ENCODE measurements around the gene RER1. TPM values are rescaled to one million over a fixed set of nuclear protein-coding genes. Genes with fewer than 3 reads are reported as not detected.

RER1 gene
- total RNA-seq, 2 donors from 2014 or later = 93.7 to 101 TPM

DNA sequence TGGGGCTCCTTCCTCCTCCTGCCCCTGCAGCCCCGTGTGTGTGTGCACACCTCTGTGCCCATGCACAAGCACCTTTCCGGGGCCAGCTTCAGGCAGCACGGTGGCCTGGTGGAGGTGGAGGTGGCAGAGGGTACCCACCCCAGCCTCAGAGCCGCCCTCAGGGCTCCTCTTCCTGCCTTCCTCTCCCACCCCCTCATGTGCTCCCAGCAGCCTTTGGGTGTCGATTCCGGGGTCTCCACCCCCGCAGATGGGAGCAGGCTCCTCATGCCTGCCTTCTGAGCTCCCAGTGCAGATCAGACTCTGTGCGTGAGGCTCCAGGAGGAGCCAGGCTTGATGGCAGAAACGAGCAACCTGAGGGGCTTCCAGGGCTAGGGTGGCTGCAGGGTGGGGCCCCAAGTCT is 55.2 kb downstream of the RER1 start:
- no peak for DNase-seq (ENCODE audit: low spot score)
- intact Hi-C loops (cut with DNase I) = loop anchor here in 1 of 2 donors (1.0 kb wide), 1 partner anchor 22 kb away; no protein-coding TSS in a partner anchor

- intact Hi-C loops (cut with DNase I) = no loop called here
Measured at GRCh38 chr1:2447276-2448097, 55.8 kb downstream of the RER1 start.

DNA sequence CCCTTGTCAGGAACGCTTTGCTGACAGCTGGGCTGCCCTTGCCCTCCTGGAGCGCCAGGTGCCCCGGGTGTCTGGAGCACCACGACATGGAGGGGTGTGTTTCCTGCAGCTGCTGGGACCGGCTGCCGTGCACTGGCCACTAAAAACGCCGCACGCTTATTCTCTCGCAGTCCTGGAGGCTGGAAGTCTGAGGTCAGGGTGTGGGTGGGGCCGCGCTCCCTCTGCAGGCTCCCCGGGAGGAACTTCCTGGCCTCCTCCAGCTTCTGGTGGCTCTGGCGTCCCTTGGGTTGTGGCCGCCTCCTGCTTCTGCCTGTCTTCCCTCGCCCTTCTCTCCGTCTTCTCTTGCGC is 56.4 kb downstream of the RER1 start:
- intact Hi-C loops (cut with DNase I) = no loop called here

More at GRCh38 chr1:2447276-2448097, 55.8 kb downstream of the RER1 start:
- no peak for DNase-seq (ENCODE audit: low spot score)

DNA sequence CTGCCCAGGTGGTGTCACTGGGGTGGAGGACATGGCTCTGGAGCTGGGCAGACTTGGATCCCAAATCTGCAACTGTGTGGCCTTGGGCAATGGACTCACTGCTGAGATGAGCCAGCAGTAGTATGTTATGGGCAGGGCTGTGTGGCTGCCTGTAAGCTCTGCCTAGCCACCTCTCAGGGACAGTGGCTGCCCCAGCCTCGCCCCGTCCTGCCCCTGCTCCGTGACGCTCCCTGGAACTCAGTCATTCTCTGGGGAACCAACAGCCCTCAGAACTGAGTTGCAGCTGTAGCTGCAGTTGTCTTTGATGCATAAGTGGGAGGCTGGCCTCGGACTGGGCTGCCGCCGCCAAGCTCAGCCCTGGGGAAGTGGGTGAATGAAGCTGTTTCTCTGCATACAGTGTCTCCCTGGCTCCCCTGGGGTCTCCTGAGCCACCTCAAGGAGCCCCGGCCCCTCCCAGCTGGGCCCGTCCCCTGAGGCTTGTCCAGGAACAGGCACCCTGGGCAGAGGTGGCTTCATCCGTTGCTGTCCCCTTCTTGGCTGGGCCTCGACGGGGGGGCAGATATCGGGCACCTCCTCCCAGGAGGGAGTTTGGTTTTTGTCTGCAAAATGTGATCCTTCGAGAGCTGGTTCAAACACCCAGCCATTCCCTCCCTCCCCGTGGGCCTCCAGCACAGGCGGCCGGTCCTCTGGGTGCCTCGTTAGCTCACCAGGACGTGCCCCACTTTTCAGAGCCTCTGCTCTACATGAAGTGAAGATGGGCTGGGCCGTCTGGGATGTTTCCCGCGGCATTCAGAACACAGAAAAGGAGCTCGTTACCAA is 58.2 kb downstream of the RER1 start:
- intact Hi-C loops (cut with DNase I) = no loop called here
- no peak for DNase-seq (ENCODE audit: low spot score)

More for the DNA sequence above, 56.4 kb downstream of the RER1 start:
- DNase-seq (ENCODE audit: low spot score) = no peak

GRCh38 chr1:2451741-2452140 is 60.1 kb downstream of the RER1 start:
- intact Hi-C loops (cut with DNase I) = no loop called here

GRCh38 chr1:2452201-2452931 is 60.7 kb downstream of the RER1 start:
- intact Hi-C loops (cut with DNase I) = no loop called here
- DNase-seq (ENCODE audit: low spot score) = no peak

More at GRCh38 chr1:2451741-2452140, 60.1 kb downstream of the RER1 start:
- no peak for DNase-seq (ENCODE audit: low spot score)

- intact Hi-C loops (cut with DNase I) = no loop called here
- DNase-seq (ENCODE audit: low spot score) = no peak
Measured at GRCh38 chr1:2452932-2453315, 61.3 kb downstream of the RER1 start.

- intact Hi-C loops (cut with DNase I) = no loop called here
- DNase-seq (ENCODE audit: low spot score) = no peak
Measured at GRCh38 chr1:2454227-2454626, 62.6 kb downstream of the RER1 start.

Other genes starting within 250 kb of the RER1 start
- gene FAAP20, start 197.1 kb upstream of the RER1 start, total RNA-seq = 10 to 100 TPM; 50.7 to 52.9 TPM
- gene SKI, start 163.5 kb upstream of the RER1 start, total RNA-seq = 100 to 1,000 TPM; 104 to 111 TPM
- gene MORN1, start 287 bp upstream of the RER1 start, total RNA-seq = 1 to 10 TPM; 3.8 to 5.5 TPM
- 10 to 100 TPM; 10.9 to 13.1 TPM for gene PEX10, start 20.7 kb downstream of the RER1 start, total RNA-seq
- gene PLCH2, start 84.4 kb downstream of the RER1 start, total RNA-seq = 1 to 10 TPM in 1 of 2 donors, under 1 TPM in 1; 0.33 to 1.0 TPM
- 10 to 100 TPM; 17.4 to 18.6 TPM for gene PANK4, start 134.8 kb downstream of the RER1 start, total RNA-seq
- gene HES5, start 138.4 kb downstream of the RER1 start, total RNA-seq = under 1 TPM; 0.24 to 0.32 TPM
- gene TNFRSF14, start 164.5 kb downstream of the RER1 start, total RNA-seq = 10 to 100 TPM; 37.7 to 63.6 TPM
- 10 to 100 TPM; 11.4 to 12.2 TPM for gene PRXL2B, start 194.9 kb downstream of the RER1 start, total RNA-seq
- gene MMEL1, start 241.2 kb downstream of the RER1 start, total RNA-seq = 1 to 10 TPM in 1 of 2 donors, under 1 TPM in 1; 0.57 to 1.8 TPM